Keratinocyte (primary cell): ENCODE data around the gene STKLD1. TPM values are rescaled to one million over a fixed set of nuclear protein-coding genes. Genes with fewer than 3 reads are reported as not detected.
A peak's percentile ranks its signal among the peaks of the same experiment; 100 is the strongest.
"Not testable (repeated sequence)": the region's sequence is repeated elsewhere in the genome, so short reads cannot be mapped to it uniquely, and the experiment has no call there.

Experiments used
- DNase-seq: peaks from one replicate; pipeline ENCODE4 v3.0.0-alpha.2; 2011; ENCODE audit warnings: low read depth, missing footprints, low spot score
- FAIRE-seq: peaks from 2 replicates; lab custom pipeline; 2011; peaks lifted over from hg19 to GRCh38; lab: Jason Lieb, UNC
- H2AFZ ChIP-seq: 2 replicates; pipeline ENCODE4 v1.6.0; 2012; ENCODE audit warnings: low read length, control low read depth, inconsistent platforms; ENCODE audit not compliant: control insufficient read depth
- H3K27ac ChIP-seq: 2 replicates; pipeline ENCODE4 v1.5.1; 2011; ENCODE audit warnings: low read length; ENCODE audit not compliant: control insufficient read depth, insufficient read depth
- H3K27me3 ChIP-seq: 3 replicates; pipeline ENCODE4 v1.6.0; 2011; ENCODE audit warnings: low read length; ENCODE audit not compliant: control insufficient read depth, insufficient read depth; ENCODE audit errors: extremely low read depth
- H3K36me3 ChIP-seq, 2 experiments: 2 replicates in 1 of 2; 3 replicates in 1 of 2; pipeline ENCODE4 v1.5.1; 2011; ENCODE audit warnings: low read length in 2 of 2, mild to moderate bottlenecking in 1 of 2; ENCODE audit not compliant: control insufficient read depth in 2 of 2, insufficient read depth in 2 of 2; ENCODE audit errors: extremely low read depth in 1 of 2
- H3K4me1 ChIP-seq: 3 replicates; pipeline ENCODE4 v1.5.1; 2011; ENCODE audit warnings: low read length; ENCODE audit not compliant: control insufficient read depth, insufficient read depth; ENCODE audit errors: extremely low read depth
- H3K4me2 ChIP-seq: 3 replicates; pipeline ENCODE4 v1.6.0; 2011; ENCODE audit warnings: low read depth, low read length; ENCODE audit not compliant: control insufficient read depth, insufficient read depth; ENCODE audit errors: extremely low read depth
- H3K4me3 ChIP-seq, 3 experiments: fragments of 200-600 bp in 1 of 3; sonication (generic) in 1 of 3; 2 replicates in 2 of 3; 3 replicates in 1 of 3; pipeline ENCODE4 v1.5.1; 2011 to 2016; ENCODE audit warnings: low read length in 3 of 3, mild to moderate bottlenecking in 3 of 3, control low read depth in 2 of 3, inconsistent platforms in 1 of 3, low read depth in 1 of 3, mixed read lengths in 1 of 3, mixed run types in 1 of 3, moderate library complexity in 1 of 3; ENCODE audit not compliant: control insufficient read depth in 2 of 3, insufficient read depth in 2 of 3; ENCODE audit errors: extremely low read depth in 1 of 3
- H3K79me2 ChIP-seq: 2 replicates; pipeline ENCODE4 v1.6.0; 2012; ENCODE audit warnings: low read length; ENCODE audit not compliant: control insufficient read depth, insufficient read depth
- H3K9ac ChIP-seq: 3 replicates; pipeline ENCODE4 v1.6.0; 2011; ENCODE audit warnings: low read length; ENCODE audit not compliant: control insufficient read depth, insufficient read depth; ENCODE audit errors: extremely low read depth
- H3K9me1 ChIP-seq: 3 replicates; pipeline ENCODE4 v1.6.0; 2011; ENCODE audit warnings: low read length; ENCODE audit not compliant: control insufficient read depth, insufficient read depth; ENCODE audit errors: extremely low read depth
- H3K9me3 ChIP-seq: 2 replicates; pipeline ENCODE4 v1.5.1; 2012; ENCODE audit warnings: low read depth, low read length; ENCODE audit not compliant: control insufficient read depth
- H4K20me1 ChIP-seq: 3 replicates; pipeline ENCODE4 v1.6.0; 2011; ENCODE audit warnings: low read length; ENCODE audit not compliant: control insufficient read depth, insufficient read depth; ENCODE audit errors: extremely low read depth
- EZH2 ChIP-seq: IDR thresholded peaks from one replicate; pipeline ENCODE4 v1.6.1; 2012; ENCODE audit warnings: inconsistent platforms, mild to moderate bottlenecking, low read length, moderate library complexity
- dilution Hi-C: fragments of 300-500 bp; cut with MboI; formaldehyde crosslinking; loops from one replicate; pipeline ENCODE4 v1.7.0; 2020; ENCODE audit warnings: low sequenced_read_pairs; ENCODE audit not compliant: extremely low pct_ligation_motif_present
- polyA minus RNA-seq, 3 experiments: library from RNA; depleted of rRNA, polyadenylated mRNA; stranded (reverse); fragments of >200 nt; gene quantifications; 1 replicate in 1 of 3; 2 replicates in 1 of 3; 3 replicates in 1 of 3; pipeline ENCODE4 v1.2.3, GENCODE V29; 2011
- polyA plus RNA-seq, 5 experiments: library from polyadenylated mRNA; depleted of rRNA in 3 of 5; stranded (reverse) in 3 of 5; stranded (forward) in 1 of 5; unstranded in 1 of 5; fragments of >200 nt; gene quantifications; 1 replicate in 1 of 5; 2 replicates in 3 of 5; 3 replicates in 1 of 5; pipeline versions ENCODE4 v1.2.1 to v1.2.3, GENCODE V29; 2011 to 2012; ENCODE audit warnings: missing spikeins in 2 of 5, low read depth in 1 of 5, low replicate concordance in 1 of 5

Gene STKLD1
- polyA plus RNA-seq (0.39 to 0.77 TPM in 2 of 3 replicates, not detected in the other), polyA minus RNA-seq (not detected in 3 replicates)
- 0.09 TPM for polyA plus RNA-seq (2011; ENCODE audit: low read depth)
- polyA plus RNA-seq (2011; cell fraction: cytosol; rRNA removed): 0.18 and 0.35 TPM in 2 replicates
- polyA plus RNA-seq (2011; cell fraction: nucleus; rRNA removed): 1.2 and 2.5 TPM in 2 replicates
- polyA plus RNA-seq (2012; ENCODE audit: low replicate concordance): 0.39 and 0.86 TPM in 2 replicates
- polyA minus RNA-seq (2011; cell fraction: cytosol; rRNA and poly(A)+ RNA removed): not detected
- polyA minus RNA-seq (2011; cell fraction: nucleus; rRNA and poly(A)+ RNA removed): 0.85 TPM in 1 of 2 replicates, not detected in the other

- dilution Hi-C loops: no loop called here
- Histone ChIP-seq H2AFZ (peak within 1 kb of the TSS; percentile 69), H3K9me1 (peaks cover 8% of the 10 kb centered on the region), H3K4me2 (peak within 1 kb of the TSS; percentile 90), H3K27me3 (no peaks in the 10 kb centered on the region), H4K20me1 (peaks cover 20% of the 10 kb centered on the region), H3K9ac (peak within 1 kb of the TSS; percentile 97), H3K4me1 (peaks cover 31% of the 10 kb centered on the region), H3K79me2 (peaks cover 45% of the 10 kb centered on the region), H3K9me3 (no peaks in the 10 kb centered on the region), H3K4me3 (peak within 1 kb of the TSS; percentile 83 to 99 (median 95)), H3K36me3 (peaks cover 8 to 13% of the 10 kb centered on the region in 2 experiments), H3K27ac (peak within 1 kb of the TSS; percentile 92)
- no peak for TF ChIP-seq EZH2
- no peak for DNase-seq
- no peak for FAIRE-seq
These were observed at the start of gene STKLD1, which contains the start of gene SURF4 for GRCh38 chr9:133375724-133376654. STKLD1 (plus strand) TSS chr9:133376366; CDS start chr9:133376474, 108 bp downstream. SURF4 (minus strand) TSS chr9:133376060; CDS start chr9:133375969, 91 bp downstream.

GRCh38 chr9:133327021-133327420 is 49.1 kb upstream of the STKLD1 start:
- FAIRE-seq, H3K9ac ChIP-seq, H3K27me3 ChIP-seq, H3K9me3 ChIP-seq, H3K27ac ChIP-seq, H4K20me1 ChIP-seq, H2AFZ ChIP-seq, H3K4me2 ChIP-seq, H3K79me2 ChIP-seq, dilution Hi-C loops, H3K4me3 ChIP-seq, H3K4me1 ChIP-seq, DNase-seq, H3K9me1 ChIP-seq: not testable (repeated sequence)
- H3K36me3 ChIP-seq: peaks cover 7 to 12% of the 10 kb centered on the region in 2 experiments
